ENCODE data around the gene BCL11A.

- TF ChIP-seq CTCF (conservative IDR thresholded peaks at IDR 0.05; ENCODE audit: low read depth, low read length), result no peak
- TF ChIP-seq EZH2 (IDR thresholded peaks at IDR 0.05; ENCODE audit: borderline replicate concordance, low read depth, low read length, poor library complexity, severe bottlenecking), result no peak
Measured at GRCh38 chr2:60512062-60512622, 41.3 kb downstream of the BCL11A start.

Measured in A673 (cell line).